Suprapubic skin (tissue), 4 donors: ENCODE results near the gene PCDHGA2. TPM values are rescaled to one million over a fixed set of nuclear protein-coding genes. Genes with fewer than 3 reads are reported as not detected.
A peak's percentile ranks its signal among the peaks of the same experiment; 100 is the strongest.

Experiments
- DNase-seq, 2 donors: peaks; one replicate each; pipeline ENCODE4 v3.0.0-alpha.2; 2019; ENCODE audit warnings: low spot score in 2 of 2
- H3K27ac ChIP-seq: fragments of 200-600 bp; sonication (generic); one replicate; pipeline ENCODE4 v1.5.1; 2019
- H3K27me3 ChIP-seq: fragments of 200-600 bp; sonication (generic); one replicate; pipeline ENCODE4 v1.5.1; 2019
- H3K36me3 ChIP-seq: fragments of 200-600 bp; sonication (generic); one replicate; pipeline ENCODE4 v1.5.1; 2019
- H3K4me1 ChIP-seq: fragments of 200-600 bp; sonication (generic); one replicate; pipeline ENCODE4 v1.5.1; 2019
- H3K4me3 ChIP-seq: fragments of 200-600 bp; sonication (generic); one replicate; pipeline ENCODE4 v1.5.1; 2019; ENCODE audit warnings: mild to moderate bottlenecking
- H3K9me3 ChIP-seq: fragments of 200-600 bp; sonication (generic); one replicate; pipeline ENCODE4 v1.5.1; 2019
- EP300 ChIP-seq: sonication (generic); formaldehyde crosslinking; IDR thresholded peaks from one replicate; pipeline ENCODE4 v1.6.1; 2017; ENCODE audit warnings: antibody characterized with exemption
- POLR2A ChIP-seq, 2 donors: fragments of 450-650 bp; IDR thresholded peaks; one replicate each; pipeline ENCODE4 v1.6.1; 2017; ENCODE audit warnings: antibody characterized with exemption in 2 of 2, mild to moderate bottlenecking in 2 of 2, moderate library complexity in 2 of 2
- POLR2AphosphoS5 ChIP-seq, 3 donors: sonication (generic); formaldehyde crosslinking; IDR thresholded peaks; one replicate each; pipeline ENCODE4 v1.6.1; 2017; ENCODE audit warnings: antibody characterized with exemption in 3 of 3
- WGBS: methylation state at CpG from one replicate; pipeline ENCODE4 v1.1.5; 2018; 5-methylcytosine and 5-hydroxymethylcytosine counted together
- total RNA-seq, 4 donors: library from RNA; depleted of rRNA; stranded (reverse); fragments of >200 nt; gene quantifications; one replicate each; pipeline ENCODE4 v1.1.0, GENCODE V29; 2016
- TF ChIP-seq, protein P1 (sequence below), 2 donors: fragments of 200-600 bp in 1 of 2; fragments of 450-650 bp in 1 of 2; sonication (generic) in 1 of 2; IDR thresholded peaks; one replicate each; pipeline ENCODE4 v1.5.1; 2016 to 2019; ENCODE audit warnings: antibody characterized with exemption in 2 of 2, mild to moderate bottlenecking in 1 of 2, moderate library complexity in 1 of 2

Gene PCDHGA2
- total RNA-seq, 4 donors from 2014 or later, result 2.0 to 3.4 (median 2.9) TPM

DNA sequence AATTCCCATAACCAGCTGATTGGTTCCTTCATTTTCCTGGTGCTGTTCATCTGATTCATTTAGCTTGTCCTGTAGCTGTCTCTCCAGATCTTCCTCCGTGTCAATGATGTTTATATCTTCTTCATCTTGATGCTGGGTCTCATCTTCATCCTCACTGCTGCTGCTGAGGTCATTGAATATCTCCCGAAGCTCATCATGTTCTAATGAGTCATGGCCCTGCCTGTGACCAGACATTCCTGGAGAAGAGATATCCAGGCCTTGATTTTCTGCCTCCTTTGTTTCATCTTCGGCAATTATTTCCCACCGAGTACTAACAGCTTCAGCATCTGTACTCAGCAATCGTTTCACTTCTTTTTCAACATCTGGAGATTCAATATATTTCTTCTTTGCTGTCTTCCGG, 19.4 kb upstream of the PCDHGA2 start:
- DNase-seq, result no peak
- H3K36me3 ChIP-seq, result peaks cover 28% of the 10 kb centered on the region
- 97% methylated on average over 6 of the region's 6 CpGs for WGBS
- H3K27me3 ChIP-seq, result no peaks in the 10 kb centered on the region
- peaks cover 7% of the 10 kb centered on the region for H3K4me1 ChIP-seq
- H3K4me3 ChIP-seq, result no peak overlapping the region
- TF ChIP-seq EP300 (no peak), POLR2AphosphoS5 (IDR thresholded peaks at IDR 0.05) (no peak), POLR2A (IDR thresholded peaks at IDR 0.05) (no peak)
- TF ChIP-seq, protein P1, sequence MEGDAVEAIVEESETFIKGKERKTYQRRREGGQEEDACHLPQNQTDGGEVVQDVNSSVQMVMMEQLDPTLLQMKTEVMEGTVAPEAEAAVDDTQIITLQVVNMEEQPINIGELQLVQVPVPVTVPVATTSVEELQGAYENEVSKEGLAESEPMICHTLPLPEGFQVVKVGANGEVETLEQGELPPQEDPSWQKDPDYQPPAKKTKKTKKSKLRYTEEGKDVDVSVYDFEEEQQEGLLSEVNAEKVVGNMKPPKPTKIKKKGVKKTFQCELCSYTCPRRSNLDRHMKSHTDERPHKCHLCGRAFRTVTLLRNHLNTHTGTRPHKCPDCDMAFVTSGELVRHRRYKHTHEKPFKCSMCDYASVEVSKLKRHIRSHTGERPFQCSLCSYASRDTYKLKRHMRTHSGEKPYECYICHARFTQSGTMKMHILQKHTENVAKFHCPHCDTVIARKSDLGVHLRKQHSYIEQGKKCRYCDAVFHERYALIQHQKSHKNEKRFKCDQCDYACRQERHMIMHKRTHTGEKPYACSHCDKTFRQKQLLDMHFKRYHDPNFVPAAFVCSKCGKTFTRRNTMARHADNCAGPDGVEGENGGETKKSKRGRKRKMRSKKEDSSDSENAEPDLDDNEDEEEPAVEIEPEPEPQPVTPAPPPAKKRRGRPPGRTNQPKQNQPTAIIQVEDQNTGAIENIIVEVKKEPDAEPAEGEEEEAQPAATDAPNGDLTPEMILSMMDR (IDR thresholded peaks at IDR 0.05), result no peak
- no peak overlapping the region for H3K27ac ChIP-seq
- peaks cover 52% of the 10 kb centered on the region for H3K9me3 ChIP-seq

DNA sequence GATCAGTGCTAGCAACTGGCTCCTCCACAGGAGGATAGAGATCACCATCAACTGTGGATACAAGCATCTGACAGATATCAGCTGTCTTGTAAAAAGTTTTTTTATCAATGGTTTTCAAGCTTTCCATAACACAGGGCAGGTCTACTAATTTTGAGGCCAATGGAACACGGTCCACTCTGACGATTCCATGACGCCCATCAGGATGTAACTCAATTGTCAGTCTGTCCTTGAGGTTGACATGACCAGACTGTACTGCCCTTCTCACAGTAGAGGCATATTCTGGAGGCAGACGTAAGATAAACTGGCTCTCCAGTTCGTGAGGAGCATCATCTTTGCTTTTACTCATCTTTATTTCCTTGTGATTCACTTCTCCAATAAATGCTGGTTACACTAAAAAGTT, 18.9 kb upstream of the PCDHGA2 start:
- 68% methylated on average over 5 of the region's 5 CpGs for WGBS
- no peak for DNase-seq
- no peak overlapping the region for H3K27ac ChIP-seq
- H3K9me3 ChIP-seq, result peaks cover 47% of the 10 kb centered on the region
- peak overlapping the region; percentile 73 for H3K4me3 ChIP-seq
- H3K36me3 ChIP-seq, result peaks cover 28% of the 10 kb centered on the region
- peaks cover 7% of the 10 kb centered on the region for H3K4me1 ChIP-seq
- TF ChIP-seq POLR2A (IDR thresholded peaks at IDR 0.05) (no peak), POLR2AphosphoS5 (IDR thresholded peaks at IDR 0.05) (no peak), EP300 (no peak)
- TF ChIP-seq, protein P1 (IDR thresholded peaks at IDR 0.05), result no peak
- no peaks in the 10 kb centered on the region for H3K27me3 ChIP-seq

- H3K27me3 ChIP-seq, result no peaks in the 10 kb centered on the region
- H3K27ac ChIP-seq, result peak within 1 kb of the TSS; percentile 98
- peaks cover 41% of the 10 kb centered on the region for H3K9me3 ChIP-seq
- H3K4me1 ChIP-seq, result peaks cover 7% of the 10 kb centered on the region
- H3K4me3 ChIP-seq, result peak within 1 kb of the TSS; percentile 73
- peaks cover 28% of the 10 kb centered on the region for H3K36me3 ChIP-seq
- peak; percentile 92 to 94 for DNase-seq
- 1% methylated on average over 41 of the region's 67 CpGs for WGBS
- peak; percentile 87 to 95 (median 91) for TF ChIP-seq POLR2AphosphoS5 (IDR thresholded peaks at IDR 0.05)
- TF ChIP-seq, protein P1 (IDR thresholded peaks at IDR 0.05), result peak; percentile 69 to 83
- TF ChIP-seq EP300, result no peak
- TF ChIP-seq POLR2A (IDR thresholded peaks at IDR 0.05), result peak; percentile 84 to 96
These were observed 18.1 kb upstream of the PCDHGA2 start, which contains the start of gene TAF7 for GRCh38 chr5:141320225-141321169. Gene TAF7 (minus strand): TSS chr5:141320784. CDS start chr5:141320044, 740 bp downstream.

- H3K4me1 ChIP-seq, result peaks cover 7% of the 10 kb centered on the region
- no peak overlapping the region for H3K27ac ChIP-seq
- peaks cover 34% of the 10 kb centered on the region for H3K9me3 ChIP-seq
- peaks cover 3% of the 10 kb centered on the region for H3K27me3 ChIP-seq
- WGBS, result 93% methylated on average over 3 of the region's 3 CpGs
- no peak for DNase-seq
- H3K4me3 ChIP-seq, result no peak overlapping the region
- H3K36me3 ChIP-seq, result peaks cover 17% of the 10 kb centered on the region
- TF ChIP-seq POLR2AphosphoS5 (IDR thresholded peaks at IDR 0.05), result no peak
- no peak for TF ChIP-seq POLR2A (IDR thresholded peaks at IDR 0.05)
- TF ChIP-seq, protein P1 (IDR thresholded peaks at IDR 0.05), result no peak
These were observed 16.3 kb upstream of the PCDHGA2 start for GRCh38 chr5:141322261-141322660.
